H1 (cell line): Measurements from ENCODE around the gene TCF7.

ENCODE experiments used
- BRCA1 ChIP-seq: IDR thresholded peaks from 2 replicates; pipeline ENCODE4 v1.6.1; 2012; ENCODE audit warnings: low read depth, low read length, improper control_type of control experiment
- CREB1 ChIP-seq: IDR thresholded peaks from 2 replicates; pipeline ENCODE4 v1.6.1; 2012; ENCODE audit warnings: inconsistent platforms
- CTCF ChIP-seq, 3 experiments: IDR thresholded peaks; 1 replicate in 2 of 3; 2 replicates in 1 of 3; pipeline versions ENCODE4 v1.5.1 to v1.6.1; 2011; ENCODE audit warnings: low read length in 3 of 3, mild to moderate bottlenecking in 3 of 3, inconsistent platforms in 2 of 3, low read depth in 1 of 3, moderate library complexity in 1 of 3; ENCODE audit not compliant: insufficient read depth in 1 of 3; ENCODE audit errors: control extremely low read depth in 1 of 3
- EP300 ChIP-seq, 2 experiments: IDR thresholded peaks; 1 replicate in 1 of 2; 2 replicates in 1 of 2; pipeline ENCODE4 v1.6.1; 2011 to 2012; ENCODE audit warnings: low read depth in 2 of 2, low read length in 2 of 2, mild to moderate bottlenecking in 2 of 2, borderline replicate concordance in 1 of 2, inconsistent platforms in 1 of 2, moderate library complexity in 1 of 2
- EZH2 ChIP-seq: fragments of 200-600 bp; sonication (generic); IDR thresholded peaks from 2 replicates; pipeline ENCODE4 v1.7.1; 2012; ENCODE audit warnings: low read depth, mild to moderate bottlenecking, moderate library complexity, low read length, inconsistent platforms; ENCODE audit not compliant: severe bottlenecking
- HDAC6 ChIP-seq: IDR thresholded peaks from one replicate; pipeline ENCODE4 v1.7.1; 2012; ENCODE audit warnings: low read depth, mild to moderate bottlenecking, inconsistent platforms, low read length, moderate library complexity
- MAX ChIP-seq: IDR thresholded peaks from 2 replicates; pipeline ENCODE4 v1.6.1; 2012; ENCODE audit warnings: inconsistent platforms
- POLR2AphosphoS5 ChIP-seq: IDR thresholded peaks from 2 replicates; pipeline ENCODE4 v1.6.1; 2011; ENCODE audit warnings: low read depth, low read length
- RFX5 ChIP-seq: IDR thresholded peaks from 2 replicates; pipeline ENCODE4 v1.6.1; 2011; ENCODE audit warnings: low read depth, low read length, improper control_type of control experiment, borderline replicate concordance
- SUZ12 ChIP-seq: fragments of 200-600 bp; sonication (generic); IDR thresholded peaks from 2 replicates; pipeline ENCODE4 v1.6.1; 2012; ENCODE audit warnings: mild to moderate bottlenecking, inconsistent platforms, low read length, moderate library complexity, mixed read lengths
- TAF1 ChIP-seq: IDR thresholded peaks from 2 replicates; pipeline ENCODE4 v1.6.1; 2011; ENCODE audit warnings: mild to moderate bottlenecking, low read depth, low read length

GRCh38 chr5:134122530-134122929 lies 8.0 kb downstream of the TCF7 start:
- TF ChIP-seq TAF1: no peak
- TF ChIP-seq BRCA1: no peak
- no peak for TF ChIP-seq RFX5
- TF ChIP-seq CTCF (IDR thresholded peaks at IDR 0.05; ENCODE audit: control extremely low read depth in 1 of 3, insufficient read depth in 1 of 3, low read depth in 1 of 3, low read length in 3 of 3): no peak
- TF ChIP-seq POLR2AphosphoS5: no peak
- no peak for TF ChIP-seq CREB1
- TF ChIP-seq HDAC6: no peak
- TF ChIP-seq SUZ12: no peak
- TF ChIP-seq MAX: no peak
- TF ChIP-seq EP300 (IDR thresholded peaks at IDR 0.05; ENCODE audit: borderline replicate concordance in 1 of 2, low read depth in 2 of 2, low read length in 2 of 2): no peak
- TF ChIP-seq EZH2: no peak
